Inferior parietal cortex (tissue), 1 donor: ENCODE data around the gene MAFG.

Experiments used
- DNase-seq: peaks from one replicate; pipeline ENCODE4 v3.0.0-alpha.2; 2016; ENCODE audit errors: extremely low spot score

The MAFG gene

GRCh38 chr17:81909966-81910839 is 17.3 kb downstream of the MAFG start:
- no peak for DNase-seq

GRCh38 chr17:81909231-81909630 is 18.3 kb downstream of the MAFG start:
- no peak for DNase-seq

GRCh38 chr17:81908793-81909192 is 18.7 kb downstream of the MAFG start:
- no peak for DNase-seq

- no peak for DNase-seq
Measured at GRCh38 chr17:81907219-81908145, 20.1 kb downstream of the MAFG start.

GRCh38 chr17:81906476-81907218 is 20.9 kb downstream of the MAFG start:
- DNase-seq, result no peak

- DNase-seq, result no peak
Measured at GRCh38 chr17:81905993-81906392, 21.5 kb downstream of the MAFG start.

GRCh38 chr17:81905424-81905875 is 22.1 kb downstream of the MAFG start:
- no peak for DNase-seq

GRCh38 chr17:81904600-81905423 is 22.7 kb downstream of the MAFG start:
- DNase-seq, result no peak

GRCh38 chr17:81903896-81904599 is 23.5 kb downstream of the MAFG start:
- DNase-seq, result no peak

- DNase-seq, result no peak
Measured at GRCh38 chr17:81903415-81903831, 24.1 kb downstream of the MAFG start.

- DNase-seq, result no peak
Measured at GRCh38 chr17:81902653-81903414, 24.7 kb downstream of the MAFG start.

- no peak for DNase-seq
Measured at GRCh38 chr17:81902023-81902652, 25.4 kb downstream of the MAFG start, which contains the start of gene NPB. Gene NPB, plus strand, starts transcription at chr17:81902238. Its CDS starts 40 bp downstream, at chr17:81902278.

- DNase-seq, result no peak
Measured at GRCh38 chr17:81901167-81902022, 26.1 kb downstream of the MAFG start.

- DNase-seq, result no peak
Measured at GRCh38 chr17:81900181-81900820, 27.2 kb downstream of the MAFG start.

- DNase-seq, result no peak
Measured at GRCh38 chr17:81899514-81900166, 27.9 kb downstream of the MAFG start.

GRCh38 chr17:81898885-81899284 is 28.6 kb downstream of the MAFG start:
- DNase-seq, result no peak
